H9 (cell line): Measurements from ENCODE around the gene WNK3. TPM values are rescaled to one million over a fixed set of nuclear protein-coding genes. Genes with fewer than 3 reads are reported as not detected.

Experiments used
- DNase-seq: peaks from one replicate; pipeline ENCODE4 v3.0.0-alpha.2; 2017
- H2AFZ ChIP-seq: one replicate; pipeline ENCODE4 v1.6.1; 2013; ENCODE audit warnings: mild to moderate bottlenecking, low read length, control low read depth, moderate library complexity
- H2AK5ac ChIP-seq: 2 replicates; pipeline ENCODE4 v1.6.1; 2013; ENCODE audit warnings: low read length, control low read depth, mixed read lengths; ENCODE audit not compliant: insufficient read length
- H2BK120ac ChIP-seq: one replicate; pipeline ENCODE4 v1.6.1; 2013; ENCODE audit warnings: low read depth, mild to moderate bottlenecking, low read length, control low read depth, inconsistent platforms; ENCODE audit not compliant: poor library complexity, severe bottlenecking
- H2BK12ac ChIP-seq: 2 replicates; pipeline ENCODE4 v1.6.1; 2013; ENCODE audit warnings: low read length, control low read depth, mixed read lengths, low read depth; ENCODE audit not compliant: insufficient read length
- H2BK15ac ChIP-seq: 2 replicates; pipeline ENCODE4 v1.6.1; 2013; ENCODE audit warnings: low read depth, low read length, control low read depth
- H2BK20ac ChIP-seq: one replicate; pipeline ENCODE4 v1.6.1; 2013; ENCODE audit warnings: low read depth, mild to moderate bottlenecking, low read length, control low read depth, inconsistent platforms; ENCODE audit not compliant: poor library complexity, severe bottlenecking
- H2BK5ac ChIP-seq: 2 replicates; pipeline ENCODE4 v1.6.1; 2013; ENCODE audit warnings: low read length, control low read depth, mixed read lengths; ENCODE audit not compliant: insufficient read length
- H3K14ac ChIP-seq: 2 replicates; pipeline ENCODE4 v1.6.1; 2013; ENCODE audit warnings: low read length, control low read depth; ENCODE audit not compliant: insufficient read depth
- H3K18ac ChIP-seq: 2 replicates; pipeline ENCODE4 v1.6.1; 2013; ENCODE audit warnings: low read depth, mild to moderate bottlenecking, mixed read lengths, low read length, control low read depth; ENCODE audit not compliant: insufficient read length
- H3K23ac ChIP-seq: 2 replicates; pipeline ENCODE4 v1.6.1; 2013; ENCODE audit warnings: low read length, control low read depth, mixed read lengths, low read depth; ENCODE audit not compliant: insufficient read length
- H3K23me2 ChIP-seq: 2 replicates; pipeline ENCODE4 v1.6.1; 2013; ENCODE audit warnings: low read depth, mild to moderate bottlenecking, mixed read lengths, low read length, control low read depth; ENCODE audit not compliant: insufficient read length, poor library complexity, severe bottlenecking
- H3K27ac ChIP-seq: 2 replicates; pipeline ENCODE4 v1.5.1; 2013; ENCODE audit warnings: low read length, control low read depth, mixed read lengths, low read depth; ENCODE audit not compliant: insufficient read length
- H3K27me3 ChIP-seq: 2 replicates; pipeline ENCODE4 v1.6.1; 2013; ENCODE audit warnings: low read length, control low read depth, inconsistent platforms; ENCODE audit not compliant: insufficient read depth
- H3K4ac ChIP-seq: 2 replicates; pipeline ENCODE4 v1.6.1; 2013; ENCODE audit warnings: low read depth, mild to moderate bottlenecking, control low read depth, inconsistent platforms, low read length, moderate library complexity
- H3K4me1 ChIP-seq: 2 replicates; pipeline ENCODE4 v1.6.1; 2013; ENCODE audit warnings: low read length, control low read depth, inconsistent platforms; ENCODE audit not compliant: insufficient read depth
- H3K4me2 ChIP-seq: 2 replicates; pipeline ENCODE4 v1.6.1; 2013; ENCODE audit warnings: low read length, control low read depth, mixed read lengths; ENCODE audit not compliant: insufficient read length, insufficient read depth
- H3K56ac ChIP-seq: 2 replicates; pipeline ENCODE4 v1.6.1; 2013; ENCODE audit warnings: low read depth, mild to moderate bottlenecking, mixed read lengths, low read length, control low read depth; ENCODE audit not compliant: insufficient read length
- H3K79me1 ChIP-seq: 2 replicates; pipeline ENCODE4 v1.6.1; 2013; ENCODE audit warnings: low read depth, mild to moderate bottlenecking, moderate library complexity, low read length, control low read depth, inconsistent platforms; ENCODE audit not compliant: insufficient read depth, poor library complexity, severe bottlenecking
- H3K79me2 ChIP-seq: 2 replicates; pipeline ENCODE4 v1.6.1; 2013; ENCODE audit warnings: low read length, control low read depth, inconsistent platforms; ENCODE audit not compliant: insufficient read depth
- H3K9ac ChIP-seq: 2 replicates; pipeline ENCODE4 v1.6.1; 2013; ENCODE audit warnings: low read length, control low read depth, mixed read lengths; ENCODE audit not compliant: insufficient read length; ENCODE audit errors: extremely low read depth
- H3K9me3 ChIP-seq: one replicate; pipeline ENCODE4 v1.6.1; 2013; ENCODE audit warnings: low read depth, low read length, inconsistent platforms; ENCODE audit not compliant: control insufficient read depth
- H3T11ph ChIP-seq: one replicate; pipeline ENCODE4 v1.6.1; 2013; ENCODE audit warnings: mild to moderate bottlenecking, low read length, control low read depth, inconsistent platforms
- H4K20me1 ChIP-seq: one replicate; pipeline ENCODE4 v1.6.1; 2013; ENCODE audit not compliant: control insufficient read depth, insufficient read length, insufficient read depth
- H4K5ac ChIP-seq: 2 replicates; pipeline ENCODE4 v1.6.1; 2013; ENCODE audit warnings: low read depth, mild to moderate bottlenecking, mixed read lengths, low read length, control low read depth; ENCODE audit not compliant: insufficient read length
- H4K8ac ChIP-seq: replicated peaks from 2 replicates; pipeline ENCODE4 v1.6.1; 2013; ENCODE audit warnings: low read length, control low read depth, mixed read lengths, low read depth; ENCODE audit not compliant: insufficient read length
- H4K91ac ChIP-seq: 2 replicates; pipeline ENCODE4 v1.6.1; 2013; ENCODE audit warnings: low read depth, mild to moderate bottlenecking, moderate library complexity, mixed read lengths, low read length, control low read depth; ENCODE audit not compliant: insufficient read length
- H3K27ac Mint-ChIP-seq, 3 experiments: 2 replicates in 2 of 3; 3 replicates in 1 of 3; pipeline ENCODE4 v1.8.0; 2020 to 2021; ENCODE audit warnings: mixed read lengths in 3 of 3, mild to moderate bottlenecking in 1 of 3, moderate library complexity in 1 of 3
- H3K27me3 Mint-ChIP-seq: 2 replicates; pipeline ENCODE4 v1.8.0; 2021; ENCODE audit warnings: low read depth, mild to moderate bottlenecking, moderate library complexity, mixed read lengths
- H3K36me3 Mint-ChIP-seq, 3 experiments: 2 replicates in 2 of 3; 3 replicates in 1 of 3; pipeline ENCODE4 v1.8.0; 2020 to 2021; ENCODE audit warnings: low read depth in 3 of 3, mixed read lengths in 3 of 3; ENCODE audit not compliant: insufficient read depth in 1 of 3
- H3K4me1 Mint-ChIP-seq, 2 experiments: 2 replicates each; pipeline ENCODE4 v1.8.0; 2020; ENCODE audit warnings: mixed read lengths in 2 of 2
- H3K4me3 Mint-ChIP-seq, 2 experiments: 2 replicates in 1 of 2; 3 replicates in 1 of 2; pipeline ENCODE4 v1.8.0; 2020 to 2021; ENCODE audit warnings: mild to moderate bottlenecking in 2 of 2, mixed read lengths in 2 of 2, moderate library complexity in 1 of 2
- H3K9me3 Mint-ChIP-seq, 2 experiments: 2 replicates in 1 of 2; 3 replicates in 1 of 2; pipeline ENCODE4 v1.8.0; 2020; ENCODE audit warnings: mild to moderate bottlenecking in 2 of 2, mixed read lengths in 2 of 2, moderate library complexity in 1 of 2
- CTCF ChIP-seq: fragments of 200-600 bp; sonication (generic); conservative IDR thresholded peaks from 3 replicates; pipeline ENCODE4 v1.8.0; 2021; ENCODE audit warnings: antibody characterized with exemption, mild to moderate bottlenecking
- WGBS: extraction: QIAGEN DNeasy Blood & Tissue Kit; methylation state at CpG from one replicate; pipeline ENCODE4 v1.1.7; 2013; ENCODE audit warnings: missing lambda C conversion rate, low lambda C conversion rate, mixed read lengths; ENCODE audit not compliant: insufficient read length; ENCODE audit errors: extremely low coverage; 5-methylcytosine and 5-hydroxymethylcytosine counted together
- total RNA-seq: library from RNA; stranded (reverse); gene quantifications from 2 replicates; pipeline ENCODE4 v1.2.1, GENCODE V29; 2021

The WNK3 gene
- total RNA-seq, 1 experiment from 2014 or later = 22.8 TPM

- no peak overlapping the region for H2AFZ ChIP-seq
- Mint-ChIP-seq H3K27me3 (peaks cover 1% of the 10 kb centered on the region; the same call in 1 of the 2 replicates), H3K36me3 (peaks cover 0 to 2% (median 0%) of the 10 kb centered on the region in 3 experiments; a peak in 4 of 7 replicates), H3K27ac (no peak overlapping the region), H3K4me1 (peaks cover 8% of the 10 kb centered on the region in 2 experiments; a peak in 3 of 4 replicates), H3K9me3 (peaks cover 59 to 72% of the 10 kb centered on the region in 2 experiments), H3K4me3 (no peak overlapping the region)
- no peak overlapping the region for H3K4ac ChIP-seq
- H2BK15ac ChIP-seq = no peak overlapping the region
- H3K4me2 ChIP-seq = no peak overlapping the region
- no peak overlapping the region for H2BK5ac ChIP-seq
- WGBS = no CpG with 5 or more reads among the region's 1 CpG
- no peak overlapping the region for H2BK120ac ChIP-seq
- no peak for TF ChIP-seq CTCF
- DNase-seq = no peak
- no peaks in the 10 kb centered on the region for H4K20me1 ChIP-seq
- H3K56ac ChIP-seq = no peak overlapping the region
- no peak overlapping the region for H2BK12ac ChIP-seq
- H3K79me1 ChIP-seq = no peaks in the 10 kb centered on the region
- no peak overlapping the region for H4K8ac ChIP-seq
- H2AK5ac ChIP-seq = no peak overlapping the region
- H3K23me2 ChIP-seq = no peaks in the 10 kb centered on the region
- no peaks in the 10 kb centered on the region for H3K27me3 ChIP-seq
- H3K79me2 ChIP-seq = no peaks in the 10 kb centered on the region
- no peak overlapping the region for H3K9ac ChIP-seq
- no peaks in the 10 kb centered on the region for H3K4me1 ChIP-seq
- H3K27ac ChIP-seq = no peak overlapping the region
- no peak overlapping the region for H3T11ph ChIP-seq
- no peak overlapping the region for H3K18ac ChIP-seq
- no peak overlapping the region for H4K5ac ChIP-seq
- H3K23ac ChIP-seq = no peak overlapping the region
- H3K9me3 ChIP-seq = peaks cover 6% of the 10 kb centered on the region
- H3K14ac ChIP-seq = no peak overlapping the region
- H4K91ac ChIP-seq = no peak overlapping the region
- no peak overlapping the region for H2BK20ac ChIP-seq
These were observed 39.3 kb upstream of the WNK3 start for GRCh38 chrX:54397113-54397512.
